ENCODE measurements around the gene NCR3LG1. TPM values are rescaled to one million over a fixed set of nuclear protein-coding genes. Genes with fewer than 3 reads are reported as not detected.

Gene NCR3LG1
- total RNA-seq, 1 experiment from 2014 or later: 1.3 TPM

DNA sequence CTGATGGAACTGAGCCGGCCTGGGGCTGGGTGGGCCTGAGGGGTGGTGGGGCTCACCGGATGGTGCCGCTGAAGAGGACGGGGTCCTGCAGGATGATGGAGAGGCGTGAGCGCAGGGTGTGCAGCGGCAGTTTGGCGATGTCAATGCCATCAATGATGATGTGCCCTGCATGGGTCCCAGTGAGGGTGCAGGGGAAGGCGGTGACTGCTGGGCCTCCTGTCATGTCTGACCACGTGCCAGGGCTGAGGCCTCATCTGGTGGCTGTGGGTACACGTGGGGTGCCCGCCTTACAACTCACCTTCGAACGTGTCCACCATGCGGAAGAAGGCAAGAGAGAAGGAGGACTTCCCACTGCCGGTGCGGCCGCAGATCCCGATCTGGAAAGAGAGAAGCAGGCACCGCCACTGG, 44.0 kb downstream of the NCR3LG1 start:
- no peaks in the 10 kb centered on the region for H3K27me3 ChIP-seq (ENCODE audit: low read length)
- H4K20me1 ChIP-seq (ENCODE audit: low read length): no peaks in the 10 kb centered on the region
- DNase-seq (no peak), ATAC-seq (no peak)
- H3K4me3 ChIP-seq (ENCODE audit: low read length): no peak overlapping the region
- H3K9me3 ChIP-seq (ENCODE audit: low read length): no peaks in the 10 kb centered on the region
- no peak overlapping the region for H3K4me2 ChIP-seq (ENCODE audit: low read length)
- H3K27ac ChIP-seq (ENCODE audit: low read length): no peak overlapping the region
- POLR2A ChIA-PET (ENCODE audit: unreplicated experiment): no interaction called here
- TF ChIP-seq EZH2 (IDR thresholded peaks at IDR 0.05; ENCODE audit: low read length, unreplicated experiment) (no peak), EZH2phosphoT487 (IDR thresholded peaks at IDR 0.05; ENCODE audit: borderline replicate concordance, low read length) (no peak)
- TF ChIP-seq, protein P1, sequence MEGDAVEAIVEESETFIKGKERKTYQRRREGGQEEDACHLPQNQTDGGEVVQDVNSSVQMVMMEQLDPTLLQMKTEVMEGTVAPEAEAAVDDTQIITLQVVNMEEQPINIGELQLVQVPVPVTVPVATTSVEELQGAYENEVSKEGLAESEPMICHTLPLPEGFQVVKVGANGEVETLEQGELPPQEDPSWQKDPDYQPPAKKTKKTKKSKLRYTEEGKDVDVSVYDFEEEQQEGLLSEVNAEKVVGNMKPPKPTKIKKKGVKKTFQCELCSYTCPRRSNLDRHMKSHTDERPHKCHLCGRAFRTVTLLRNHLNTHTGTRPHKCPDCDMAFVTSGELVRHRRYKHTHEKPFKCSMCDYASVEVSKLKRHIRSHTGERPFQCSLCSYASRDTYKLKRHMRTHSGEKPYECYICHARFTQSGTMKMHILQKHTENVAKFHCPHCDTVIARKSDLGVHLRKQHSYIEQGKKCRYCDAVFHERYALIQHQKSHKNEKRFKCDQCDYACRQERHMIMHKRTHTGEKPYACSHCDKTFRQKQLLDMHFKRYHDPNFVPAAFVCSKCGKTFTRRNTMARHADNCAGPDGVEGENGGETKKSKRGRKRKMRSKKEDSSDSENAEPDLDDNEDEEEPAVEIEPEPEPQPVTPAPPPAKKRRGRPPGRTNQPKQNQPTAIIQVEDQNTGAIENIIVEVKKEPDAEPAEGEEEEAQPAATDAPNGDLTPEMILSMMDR (conservative IDR thresholded peaks at IDR 0.05; ENCODE audit: low read depth, low read length): no peak
- no peaks in the 10 kb centered on the region for H3K9me2 ChIP-seq (replicated peaks; ENCODE audit: low read length)
- H3K36me3 ChIP-seq (ENCODE audit: low read depth, low read length): no peaks in the 10 kb centered on the region
- no peaks in the 10 kb centered on the region for H3K4me1 ChIP-seq (ENCODE audit: insufficient read depth, low read length)
- H3K79me2 ChIP-seq (ENCODE audit: low read length): no peaks in the 10 kb centered on the region
- CTCF ChIA-PET: no interaction called here
- no TSS peak for BruUV-seq (replicated peaks)
- intact Hi-C loops (cut with micrococcal nuclease): no loop called here
- no peak overlapping the region for H3K9ac ChIP-seq (ENCODE audit: low read length)
- no peaks in the 10 kb centered on the region for H3F3A ChIP-seq (ENCODE audit: low read length, unreplicated experiment)
- no peak overlapping the region for H2AFZ ChIP-seq (ENCODE audit: low read length)

DNA sequence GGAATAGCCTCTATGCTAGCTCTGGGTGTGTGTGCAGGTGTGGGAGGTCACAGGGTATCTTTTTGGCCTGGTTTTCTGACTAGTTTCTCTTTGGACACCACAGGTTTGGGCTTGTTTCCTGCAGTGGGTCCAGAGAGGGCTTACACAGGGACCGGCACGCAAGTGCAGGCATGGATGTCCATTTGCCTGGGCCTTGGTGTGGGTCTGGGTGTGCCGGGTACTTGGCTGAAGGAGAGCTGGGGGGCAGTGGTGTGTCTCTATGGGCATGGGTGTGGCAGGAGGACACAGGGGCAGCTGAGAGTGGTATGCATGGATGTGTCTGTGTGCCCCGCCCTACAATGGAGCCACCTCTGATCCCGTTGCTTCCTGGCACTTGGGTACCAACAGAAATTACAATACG, 44.4 kb downstream of the NCR3LG1 start:
- no peak for ATAC-seq
- no peaks in the 10 kb centered on the region for H4K20me1 ChIP-seq (ENCODE audit: low read length)
- no peaks in the 10 kb centered on the region for H3K9me2 ChIP-seq (replicated peaks; ENCODE audit: low read length)
- H3K4me2 ChIP-seq (ENCODE audit: low read length): no peak overlapping the region
- no peaks in the 10 kb centered on the region for H3F3A ChIP-seq (ENCODE audit: low read length, unreplicated experiment)
- H3K4me3 ChIP-seq (ENCODE audit: low read length): no peak overlapping the region
- H3K36me3 ChIP-seq (ENCODE audit: low read depth, low read length): no peaks in the 10 kb centered on the region
- no peak for DNase-seq
- H3K27me3 ChIP-seq (ENCODE audit: low read length): no peaks in the 10 kb centered on the region
- BruUV-seq (replicated peaks): no TSS peak
- intact Hi-C loops (cut with micrococcal nuclease): no loop called here
- H3K9me3 ChIP-seq (ENCODE audit: low read length): no peaks in the 10 kb centered on the region
- TF ChIP-seq, protein P1 (conservative IDR thresholded peaks at IDR 0.05; ENCODE audit: low read depth, low read length): no peak
- no peak overlapping the region for H3K9ac ChIP-seq (ENCODE audit: low read length)
- H3K4me1 ChIP-seq (ENCODE audit: insufficient read depth, low read length): no peaks in the 10 kb centered on the region
- no peaks in the 10 kb centered on the region for H3K79me2 ChIP-seq (ENCODE audit: low read length)
- ChIA-PET CTCF (no interaction called here), POLR2A (ENCODE audit: unreplicated experiment) (no interaction called here)
- no peak overlapping the region for H3K27ac ChIP-seq (ENCODE audit: low read length)
- no peak overlapping the region for H2AFZ ChIP-seq (ENCODE audit: low read length)

DNA sequence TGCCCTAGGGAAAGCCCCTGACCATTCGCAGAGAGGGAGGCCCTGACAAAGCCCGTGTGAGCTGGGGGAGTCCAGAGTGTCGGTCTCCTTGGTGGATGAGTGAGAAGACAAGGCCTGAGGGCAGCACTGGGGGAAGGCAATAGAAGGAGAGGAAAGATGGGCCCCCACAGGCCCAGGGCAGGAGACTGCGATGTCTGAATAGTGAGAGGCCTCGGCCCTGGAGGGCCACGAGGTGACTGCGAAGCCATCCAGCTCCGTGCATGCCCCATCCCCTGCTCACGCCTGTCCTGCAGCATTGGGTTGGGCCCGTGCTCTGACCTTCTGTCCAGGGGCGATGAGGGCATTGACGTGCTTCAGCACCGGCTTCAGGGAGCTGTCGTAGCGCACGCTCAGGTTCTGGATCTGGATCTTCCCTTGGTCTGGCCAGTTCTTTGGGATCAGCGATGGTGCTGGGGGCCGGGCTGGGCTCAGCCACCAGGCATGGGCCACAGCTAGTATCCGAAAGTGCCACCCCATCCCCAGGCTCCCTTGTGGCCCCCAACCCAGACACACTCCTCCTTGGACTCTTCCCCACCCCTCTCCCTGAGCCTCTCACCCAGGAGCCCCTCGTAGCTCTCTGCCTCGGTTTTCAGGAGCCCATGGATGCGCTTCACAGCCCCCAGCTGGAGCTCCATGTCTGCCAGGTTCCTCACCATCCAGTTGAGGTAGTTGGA, 45.2 kb downstream of the NCR3LG1 start:
- no peaks in the 10 kb centered on the region for H3K27me3 ChIP-seq (ENCODE audit: low read length)
- ChIA-PET CTCF (no interaction called here), POLR2A (ENCODE audit: unreplicated experiment) (no interaction called here)
- DNase-seq: no peak
- H2AFZ ChIP-seq (ENCODE audit: low read length): no peak overlapping the region
- no peaks in the 10 kb centered on the region for H3K9me3 ChIP-seq (ENCODE audit: low read length)
- no TSS peak for BruUV-seq (replicated peaks)
- H3F3A ChIP-seq (ENCODE audit: low read length, unreplicated experiment): no peaks in the 10 kb centered on the region
- ATAC-seq: no peak
- H3K9ac ChIP-seq (ENCODE audit: low read length): no peak overlapping the region
- H3K27ac ChIP-seq (ENCODE audit: low read length): no peak overlapping the region
- no peaks in the 10 kb centered on the region for H3K79me2 ChIP-seq (ENCODE audit: low read length)
- intact Hi-C loops (cut with micrococcal nuclease): no loop called here
- H3K4me1 ChIP-seq (ENCODE audit: insufficient read depth, low read length): no peaks in the 10 kb centered on the region
- H3K9me2 ChIP-seq (replicated peaks; ENCODE audit: low read length): no peaks in the 10 kb centered on the region
- TF ChIP-seq EZH2 (IDR thresholded peaks at IDR 0.05; ENCODE audit: low read length, unreplicated experiment): no peak
- TF ChIP-seq, protein P1 (conservative IDR thresholded peaks at IDR 0.05; ENCODE audit: low read depth, low read length): no peak
- no peak for TF ChIP-seq EZH2phosphoT487 (IDR thresholded peaks at IDR 0.05; ENCODE audit: borderline replicate concordance, low read length)
- H4K20me1 ChIP-seq (ENCODE audit: low read length): no peaks in the 10 kb centered on the region
- no peak overlapping the region for H3K4me3 ChIP-seq (ENCODE audit: low read length)
- H3K36me3 ChIP-seq (ENCODE audit: low read depth, low read length): no peaks in the 10 kb centered on the region
- no peak overlapping the region for H3K4me2 ChIP-seq (ENCODE audit: low read length)

All from PC-3 (cell line).